Left lung (tissue), 10 donors: ENCODE results near the gene MAN1C1. TPM values are rescaled to one million over a fixed set of nuclear protein-coding genes. Genes with fewer than 3 reads are reported as not detected.
"Not testable (repeated sequence)": the region's sequence is repeated elsewhere in the genome, so short reads cannot be mapped to it uniquely, and the experiment has no call there.

Source experiments
- ATAC-seq: fragments of 200-7000 bp; cut with Tn5 transposase; one replicate; pipeline ENCODE4 v1.9.1; 2020; ENCODE audit warnings: moderate library complexity
- DNase-seq, 4 donors: peaks; one replicate each; pipeline ENCODE4 v3.0.0-alpha.2; 2013 to 2020
- H3K27ac ChIP-seq, 2 donors: fragments of 200-600 bp; sonication (generic) in 1 of 2; one replicate each; pipeline versions ENCODE4 v1.5.0 to v1.8.0; 2020 to 2021
- H3K27me3 ChIP-seq, 2 donors: fragments of 200-600 bp; sonication (generic) in 1 of 2; one replicate each; pipeline versions ENCODE4 v1.5.0 to v1.8.0; 2020 to 2021
- H3K36me3 ChIP-seq, 2 donors: fragments of 200-600 bp; sonication (generic) in 1 of 2; one replicate each; pipeline versions ENCODE4 v1.5.0 to v1.8.0; 2020 to 2021
- H3K4me1 ChIP-seq, 2 donors: fragments of 200-600 bp; one replicate each; pipeline ENCODE4 v1.8.0; 2021
- H3K4me3 ChIP-seq, 2 donors: fragments of 200-600 bp; sonication (generic) in 1 of 2; one replicate each; pipeline versions ENCODE4 v1.5.0 to v1.8.0; 2020 to 2021; ENCODE audit warnings: mild to moderate bottlenecking in 1 of 2
- H3K9me3 ChIP-seq, 2 donors: fragments of 200-600 bp; sonication (generic) in 1 of 2; one replicate each; pipeline versions ENCODE4 v1.5.0 to v1.8.0; 2020 to 2021
- CTCF ChIP-seq, 2 donors: fragments of 200-600 bp; sonication (generic) in 1 of 2; IDR thresholded peaks; one replicate each; pipeline versions ENCODE4 v1.5.0 to v1.8.0; 2021; ENCODE audit warnings: antibody characterized with exemption in 2 of 2
- intact Hi-C, 2 donors: fragments of 100-400 bp; cut with DNase I; formaldehyde crosslinking; loops; one replicate each; pipeline versions ENCODE4 v1.11.2 to v1.14.2; 2022
- polyA plus RNA-seq, 6 donors: library from polyadenylated mRNA; unstranded; fragments of 120-200 nt; gene quantifications; one replicate each; pipeline ENCODE4 v1.2.1, GENCODE V29; 2013; ENCODE audit not compliant: insufficient read length in 6 of 6
- total RNA-seq, 2 donors: library from RNA; stranded (reverse); fragmentation: NEBNext Ultra II Directional; extraction: Animal tissue kit (Norgen Biotek cat#: 25700); gene quantifications; one replicate each; pipeline ENCODE4 v1.2.1, GENCODE V29; 2021
- donor health status: DM: no; HTN: yes; CAD: no.
- donor health status: DM: no; HTN: no; CAD: no.

MAN1C1 gene
- total and polyA plus RNA-seq, 8 donors, result 14.9 to 20.3 (median 16.1) TPM

DNA sequence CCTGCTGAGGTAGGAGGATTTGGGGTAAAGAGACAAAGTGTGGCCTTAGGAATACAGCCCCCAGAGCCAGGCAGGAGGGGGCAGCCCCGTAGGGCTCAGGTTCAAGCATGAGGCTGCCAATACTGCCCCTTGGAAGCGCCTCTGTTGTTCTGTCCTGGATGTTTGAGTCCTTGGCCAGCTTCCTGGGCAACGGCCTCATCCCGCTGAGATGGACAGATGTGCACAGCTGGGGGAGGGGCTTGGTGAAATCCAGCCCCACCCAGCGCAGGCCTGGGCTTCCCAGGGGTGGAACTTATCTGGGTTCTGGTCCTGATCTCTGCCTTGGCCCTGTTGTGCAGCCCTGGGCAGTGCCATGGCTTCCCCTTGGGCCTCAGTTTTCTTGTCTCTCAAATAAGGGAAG is 34.8 kb upstream of the MAN1C1 start:
- Histone ChIP-seq H3K4me3 (no peak overlapping the region), H3K27me3 (no peaks in the 10 kb centered on the region), H3K27ac (no peak overlapping the region), H3K36me3 (no peaks in the 10 kb centered on the region), H3K9me3 (no peaks in the 10 kb centered on the region), H3K4me1 (peaks cover 0 to 4% of the 10 kb centered on the region in 2 donors)
- no peak for DNase-seq
- no peak for ATAC-seq
- no peak for TF ChIP-seq CTCF (IDR thresholded peaks at IDR 0.05)
- intact Hi-C loops, result no loop called here

DNA sequence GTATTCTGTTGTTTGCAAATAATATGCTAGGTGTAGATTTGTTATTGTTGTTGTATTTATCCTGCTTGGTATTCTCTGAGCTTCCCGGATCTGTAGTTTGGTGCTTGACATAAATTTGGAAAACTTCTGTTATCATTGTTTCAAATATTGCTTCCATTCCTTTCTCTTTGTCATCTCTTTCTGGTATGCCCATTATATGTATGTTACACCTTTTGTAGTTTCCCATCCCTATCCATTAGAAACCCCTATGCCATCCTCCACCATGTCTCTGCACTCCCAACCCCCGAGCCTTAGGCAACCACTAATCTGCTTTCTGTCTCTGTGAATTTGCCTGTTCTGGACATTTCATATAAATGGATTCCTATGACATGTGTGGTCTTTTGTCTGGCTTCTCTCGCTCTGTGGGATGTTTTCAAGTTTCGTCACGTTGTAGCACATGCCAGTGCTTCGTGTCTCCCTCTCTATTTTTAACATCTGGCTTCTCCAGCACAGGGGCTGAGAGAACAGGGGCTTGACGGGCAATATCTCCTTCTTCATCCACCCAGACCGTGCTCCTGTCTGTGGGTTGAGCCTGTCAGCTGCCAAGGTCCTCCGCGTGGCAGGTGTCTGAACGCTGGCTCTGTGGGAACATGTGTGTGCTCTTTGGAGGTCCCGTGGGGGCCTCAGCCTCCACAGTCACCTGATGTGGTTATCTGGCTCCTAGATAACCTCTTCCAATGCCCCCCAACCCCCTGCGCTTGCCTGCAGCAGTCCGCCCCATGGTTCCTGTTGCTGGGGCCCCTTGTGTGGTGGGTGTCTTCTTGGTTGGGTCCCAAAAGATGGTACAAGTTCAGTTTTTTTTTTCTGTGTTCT is 32.8 kb upstream of the MAN1C1 start:
- no peaks in the 10 kb centered on the region for H3K36me3 ChIP-seq
- no peak overlapping the region for H3K27ac ChIP-seq
- H3K9me3 ChIP-seq, result no peaks in the 10 kb centered on the region
- DNase-seq, result peak in 1 of 4 donors; percentile 16
- H3K4me1 ChIP-seq, result peaks cover 0 to 12% of the 10 kb centered on the region in 2 donors
- intact Hi-C loops, result no loop called here
- TF ChIP-seq CTCF (IDR thresholded peaks at IDR 0.05), result no peak
- H3K27me3 ChIP-seq, result no peaks in the 10 kb centered on the region
- no peak overlapping the region for H3K4me3 ChIP-seq
- ATAC-seq, result no peak

DNA sequence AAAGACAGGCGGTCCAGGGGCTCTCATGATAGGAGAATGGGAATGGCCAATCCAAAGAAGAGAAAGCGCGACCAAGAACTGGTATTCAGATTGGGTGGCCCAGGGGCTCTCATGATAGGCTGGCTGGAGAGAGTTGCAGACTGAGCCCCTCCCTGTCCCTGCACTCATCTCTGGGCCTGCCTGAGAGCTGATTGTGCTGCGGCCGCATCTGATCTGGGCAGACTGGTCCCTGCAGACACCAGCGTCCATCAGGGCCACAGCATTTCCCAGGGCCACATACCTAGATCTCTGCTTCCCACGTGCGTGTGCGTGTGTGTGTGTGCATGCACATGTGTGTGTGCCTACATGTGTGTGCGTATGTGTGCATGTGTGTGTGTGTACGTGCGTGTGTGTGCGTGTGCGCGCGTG is 30.4 kb upstream of the MAN1C1 start:
- no peaks in the 10 kb centered on the region for H3K36me3 ChIP-seq
- H3K4me3 ChIP-seq, result no peak overlapping the region
- TF ChIP-seq CTCF (IDR thresholded peaks at IDR 0.05), result no peak
- DNase-seq, result peak in 1 of 4 donors; percentile 21
- ATAC-seq, result no peak
- intact Hi-C loops, result no loop called here
- H3K27me3 ChIP-seq, result no peaks in the 10 kb centered on the region
- H3K27ac ChIP-seq, result no peak overlapping the region
- H3K4me1 ChIP-seq, result peaks cover 10 to 16% of the 10 kb centered on the region in 2 donors
- H3K9me3 ChIP-seq, result no peaks in the 10 kb centered on the region

DNA sequence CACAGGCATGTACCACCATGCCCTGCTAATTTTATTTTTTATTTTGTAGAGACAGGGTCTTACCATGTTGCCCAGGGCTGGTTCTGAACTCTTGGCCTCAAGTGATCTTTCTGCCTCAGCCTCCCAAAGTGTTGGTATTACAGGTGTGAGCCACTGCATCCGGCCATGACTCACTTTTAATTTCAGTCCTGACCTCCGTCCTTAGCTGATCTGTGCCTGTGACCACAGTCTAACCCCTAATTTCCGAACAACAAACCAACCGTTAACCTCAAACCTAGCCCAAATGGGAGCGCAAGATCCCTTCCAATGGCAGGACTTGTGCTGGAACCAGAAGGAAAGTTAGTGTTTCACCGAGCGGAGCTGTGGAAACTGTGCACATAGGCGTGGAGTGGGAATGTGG is 29.3 kb upstream of the MAN1C1 start:
- intact Hi-C loops, result no loop called here
- no peak for DNase-seq
- H3K4me1 ChIP-seq, result peaks cover 10 to 12% of the 10 kb centered on the region in 2 donors
- no peak for TF ChIP-seq CTCF (IDR thresholded peaks at IDR 0.05)
- no peak for ATAC-seq
- no peaks in the 10 kb centered on the region for H3K9me3 ChIP-seq
- no peaks in the 10 kb centered on the region for H3K27me3 ChIP-seq
- H3K27ac ChIP-seq, result no peak overlapping the region
- H3K4me3 ChIP-seq, result no peak overlapping the region
- H3K36me3 ChIP-seq, result no peaks in the 10 kb centered on the region

DNA sequence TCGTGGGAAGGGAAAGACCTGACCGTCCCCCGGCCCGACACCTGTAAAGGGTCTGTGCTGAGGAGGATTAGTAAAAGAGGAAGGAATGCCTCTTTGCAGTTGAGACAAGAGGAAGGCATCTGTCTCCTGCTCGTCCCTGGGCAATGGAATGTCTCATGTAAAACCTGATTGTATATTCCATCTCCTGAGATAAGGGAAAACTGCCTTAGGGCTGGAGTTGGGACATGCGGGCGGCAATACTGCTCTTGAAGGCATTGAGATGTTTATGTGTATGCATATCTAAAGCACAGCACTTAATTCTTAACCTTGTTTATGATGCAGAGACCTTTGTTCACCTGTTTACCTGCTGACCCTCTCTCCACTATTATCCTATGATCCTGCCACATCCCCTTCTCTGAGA is 28.4 kb upstream of the MAN1C1 start:
- not testable (repeated sequence) for DNase-seq

GRCh38 chr1:25588786-25589185 is 27.8 kb upstream of the MAN1C1 start:
- intact Hi-C loops, ATAC-seq: not testable (repeated sequence)

More for the DNA sequence above, 28.4 kb upstream of the MAN1C1 start:
- intact Hi-C loops, H3K9me3 ChIP-seq, H3K27me3 ChIP-seq, ATAC-seq, H3K36me3 ChIP-seq, H3K27ac ChIP-seq, H3K4me3 ChIP-seq: not testable (repeated sequence)
- H3K4me1 ChIP-seq, result peaks cover 10 to 12% of the 10 kb centered on the region in 2 donors

More at GRCh38 chr1:25588786-25589185, 27.8 kb upstream of the MAN1C1 start:
- H3K27me3 ChIP-seq, H3K4me3 ChIP-seq, H3K27ac ChIP-seq, DNase-seq, H3K36me3 ChIP-seq, H3K9me3 ChIP-seq: not testable (repeated sequence)
- peaks cover 10 to 12% of the 10 kb centered on the region in 2 donors for H3K4me1 ChIP-seq
